GM12801 (cell line): ENCODE results near the gene LCMT2.

Experiments
- TF ChIP-seq, protein P1 (sequence below): IDR thresholded peaks from one replicate; pipeline ENCODE4 v1.5.1; 2011; ENCODE audit warnings: control low read depth; ENCODE audit not compliant: insufficient read length; ENCODE audit errors: extremely low read depth

Gene LCMT2

GRCh38 chr15:43287254-43287653, 43.1 kb downstream of the LCMT2 start:
- TF ChIP-seq, protein P1, sequence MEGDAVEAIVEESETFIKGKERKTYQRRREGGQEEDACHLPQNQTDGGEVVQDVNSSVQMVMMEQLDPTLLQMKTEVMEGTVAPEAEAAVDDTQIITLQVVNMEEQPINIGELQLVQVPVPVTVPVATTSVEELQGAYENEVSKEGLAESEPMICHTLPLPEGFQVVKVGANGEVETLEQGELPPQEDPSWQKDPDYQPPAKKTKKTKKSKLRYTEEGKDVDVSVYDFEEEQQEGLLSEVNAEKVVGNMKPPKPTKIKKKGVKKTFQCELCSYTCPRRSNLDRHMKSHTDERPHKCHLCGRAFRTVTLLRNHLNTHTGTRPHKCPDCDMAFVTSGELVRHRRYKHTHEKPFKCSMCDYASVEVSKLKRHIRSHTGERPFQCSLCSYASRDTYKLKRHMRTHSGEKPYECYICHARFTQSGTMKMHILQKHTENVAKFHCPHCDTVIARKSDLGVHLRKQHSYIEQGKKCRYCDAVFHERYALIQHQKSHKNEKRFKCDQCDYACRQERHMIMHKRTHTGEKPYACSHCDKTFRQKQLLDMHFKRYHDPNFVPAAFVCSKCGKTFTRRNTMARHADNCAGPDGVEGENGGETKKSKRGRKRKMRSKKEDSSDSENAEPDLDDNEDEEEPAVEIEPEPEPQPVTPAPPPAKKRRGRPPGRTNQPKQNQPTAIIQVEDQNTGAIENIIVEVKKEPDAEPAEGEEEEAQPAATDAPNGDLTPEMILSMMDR, result no peak

DNA sequence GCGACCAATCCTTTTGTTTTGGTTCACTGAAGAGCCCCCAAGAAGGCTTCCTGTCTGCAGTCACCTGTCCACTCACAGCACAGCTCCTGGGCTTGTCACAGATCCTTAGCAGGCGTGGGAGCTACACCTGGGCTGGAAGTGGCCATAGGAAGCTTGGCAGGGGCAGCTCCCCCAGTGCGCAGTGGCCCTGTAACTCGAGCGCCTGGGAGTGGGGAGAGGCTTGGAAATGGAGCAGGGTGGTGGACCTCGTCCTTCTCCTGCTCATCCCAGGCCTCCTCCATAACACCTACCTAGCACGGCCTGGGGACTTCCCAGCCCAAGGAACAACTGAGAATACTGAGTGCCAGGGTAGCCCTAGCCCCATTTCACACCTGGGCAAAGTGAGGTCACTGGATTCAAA, 44.3 kb downstream of the LCMT2 start:
- TF ChIP-seq, protein P1, result no peak

DNA sequence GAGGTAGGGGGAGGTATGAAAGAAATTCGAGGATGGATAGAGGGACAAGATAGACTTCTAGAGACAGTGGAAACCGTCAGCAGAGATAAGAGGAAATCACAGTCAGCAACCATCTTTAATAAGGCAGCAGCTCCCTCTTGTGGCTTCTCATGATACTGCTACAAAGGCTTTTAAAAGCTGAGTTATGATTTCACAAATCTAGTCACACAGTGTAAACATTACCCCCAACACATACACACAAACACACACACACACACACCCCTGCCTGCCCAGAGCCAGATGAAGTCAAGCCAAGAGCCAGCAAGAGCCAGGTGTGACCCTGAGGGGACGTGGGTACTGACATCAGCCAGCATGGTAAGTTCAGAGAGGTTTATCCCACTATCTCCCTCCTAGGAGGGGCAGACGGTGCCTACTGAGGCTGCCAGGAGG, 44.8 kb downstream of the LCMT2 start:
- TF ChIP-seq, protein P1, result no peak

GRCh38 chr15:43283526-43283925, 46.8 kb downstream of the LCMT2 start:
- TF ChIP-seq, protein P1, result no peak

DNA sequence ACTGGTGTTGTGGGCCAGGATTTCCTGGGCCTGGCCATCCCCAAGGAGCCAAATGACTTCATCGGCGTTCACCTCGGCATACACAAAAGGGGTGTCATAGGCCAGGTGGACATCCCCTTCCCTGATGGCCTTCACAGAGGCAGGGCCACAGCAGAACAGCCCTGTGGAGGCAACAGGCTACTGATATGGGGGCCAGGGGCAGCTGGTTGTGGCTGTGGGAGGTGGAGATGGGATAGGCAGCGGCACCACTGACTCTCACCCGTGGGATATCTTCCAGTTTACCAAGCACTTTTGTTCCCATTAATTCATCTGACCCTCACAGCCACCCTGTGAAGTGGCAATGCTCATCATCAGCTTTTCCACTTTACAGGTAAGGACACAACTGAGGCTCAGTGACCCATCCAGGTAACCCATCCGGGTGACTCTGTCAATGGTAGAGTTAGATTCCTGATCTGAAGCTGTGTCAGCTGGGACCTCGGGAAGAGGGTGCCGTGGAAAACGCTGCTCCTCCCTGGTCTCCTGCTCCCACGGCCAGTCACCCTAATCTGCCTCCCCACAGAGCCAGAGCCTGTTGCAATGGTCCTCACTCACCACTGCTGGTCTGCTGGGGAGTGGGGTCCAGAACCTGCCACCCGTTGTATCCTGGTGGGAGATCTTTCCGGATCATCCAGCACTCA, 48.3 kb downstream of the LCMT2 start:
- TF ChIP-seq, protein P1, result no peak

DNA sequence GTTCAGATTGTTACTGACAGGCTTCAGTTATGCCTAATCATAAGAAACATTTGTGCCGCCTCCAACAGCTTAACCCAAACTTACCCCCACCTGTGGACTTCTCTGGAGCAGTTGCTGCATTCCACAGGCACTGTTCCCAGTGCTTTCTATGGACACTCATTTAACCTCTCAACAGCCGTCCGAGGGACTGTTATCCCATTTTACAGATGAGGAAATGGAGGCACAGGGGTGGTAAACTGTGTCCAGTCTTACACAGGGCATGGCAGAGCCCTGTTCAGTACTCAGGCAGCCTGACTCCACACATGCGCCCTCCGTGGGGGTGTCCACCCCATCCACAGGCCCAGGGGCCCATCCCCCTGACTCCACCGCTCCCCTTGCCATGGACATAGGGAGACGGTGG, 49.4 kb downstream of the LCMT2 start:
- TF ChIP-seq, protein P1, result no peak

GRCh38 chr15:43279496-43279895, 50.9 kb downstream of the LCMT2 start:
- TF ChIP-seq, protein P1, result no peak

- TF ChIP-seq, protein P1, result no peak
Observed at GRCh38 chr15:43278869-43279268, 51.5 kb downstream of the LCMT2 start.
